GM23248 (cell line): Measurements from ENCODE around the gene ARHGEF25.

ENCODE experiments used
- EZH2 ChIP-seq: fragments of 200-600 bp; sonication (generic); IDR thresholded peaks from 2 replicates; pipeline ENCODE4 v1.6.1; 2018; ENCODE audit warnings: antibody characterized with exemption, mild to moderate bottlenecking; ENCODE audit not compliant: insufficient read depth, poor library complexity, severe bottlenecking
- EZH2phosphoT487 ChIP-seq: fragments of 200-600 bp; sonication (generic); IDR thresholded peaks from 2 replicates; pipeline ENCODE4 v1.6.1; 2018; ENCODE audit warnings: antibody characterized with exemption, moderate library complexity, mild to moderate bottlenecking, low read depth; ENCODE audit not compliant: insufficient read depth

DNA sequence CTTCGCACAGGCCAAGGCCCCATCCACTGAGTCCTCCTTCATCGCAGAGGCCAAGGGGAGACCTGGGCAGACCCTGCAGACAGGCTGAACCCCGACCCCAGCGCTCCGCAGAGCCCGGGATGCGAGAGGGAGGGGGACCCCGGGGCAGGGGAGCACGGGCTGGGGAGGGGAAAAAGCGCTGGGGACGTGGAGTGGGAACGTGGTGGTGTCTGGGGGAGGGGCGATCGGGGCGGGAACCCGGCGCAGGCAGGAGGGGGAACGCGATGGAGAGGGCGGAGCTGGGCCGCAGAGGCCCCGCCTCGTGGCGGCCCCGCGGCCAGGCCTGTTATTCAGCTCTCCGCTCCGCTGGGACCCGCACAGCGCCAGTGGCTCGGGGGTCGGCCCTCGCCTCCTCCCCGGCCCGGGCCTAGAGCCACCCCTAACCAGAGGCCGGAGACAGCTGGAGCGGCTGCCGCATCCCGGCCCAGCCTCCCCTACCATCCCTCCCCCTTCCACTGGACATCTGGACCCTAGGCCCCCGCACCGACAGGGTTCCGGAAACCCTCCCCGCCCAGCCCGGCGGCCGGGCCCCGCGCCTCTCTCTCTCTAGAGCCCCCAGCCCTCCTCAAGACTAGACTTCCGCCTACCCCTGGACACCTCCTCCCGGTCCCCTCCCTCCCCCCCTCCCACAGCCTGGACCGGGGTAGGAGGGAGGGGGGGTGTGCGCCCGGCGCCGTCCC, at the start of gene ARHGEF25:
- TF ChIP-seq EZH2 (no peak), EZH2phosphoT487 (no peak)
